Measurements from ENCODE around the gene ARFGAP1.
"Not testable (repeated sequence)": the region's sequence is repeated elsewhere in the genome, so short reads cannot be mapped to it uniquely, and the experiment has no call there.

ARFGAP1 gene

GRCh38 chr20:63241272-63241671 lies 31.3 kb upstream of the ARFGAP1 start:
- DNase-seq = no peak

- DNase-seq = no peak
These were observed 29.9 kb upstream of the ARFGAP1 start for GRCh38 chr20:63242736-63243135.

GRCh38 chr20:63243604-63244247 lies 28.9 kb upstream of the ARFGAP1 start:
- DNase-seq = no peak

- DNase-seq = no peak
These were observed 28.1 kb upstream of the ARFGAP1 start for GRCh38 chr20:63244468-63244867.

GRCh38 chr20:63246490-63247288 lies 25.9 kb upstream of the ARFGAP1 start:
- DNase-seq = no peak

- DNase-seq = no peak
These were observed 24.9 kb upstream of the ARFGAP1 start for GRCh38 chr20:63247671-63248228.

- DNase-seq = no peak
These were observed 23.6 kb upstream of the ARFGAP1 start for GRCh38 chr20:63248835-63249591.

GRCh38 chr20:63249891-63250290 lies 22.7 kb upstream of the ARFGAP1 start:
- no peak for DNase-seq

GRCh38 chr20:63251350-63251749 lies 21.3 kb upstream of the ARFGAP1 start:
- DNase-seq = not testable (repeated sequence)

- DNase-seq = no peak
These were observed 20.3 kb upstream of the ARFGAP1 start for GRCh38 chr20:63252284-63252711.

GRCh38 chr20:63253065-63253437 lies 19.6 kb upstream of the ARFGAP1 start:
- DNase-seq = no peak

GRCh38 chr20:63253438-63254231 lies 19.0 kb upstream of the ARFGAP1 start:
- DNase-seq = no peak

- DNase-seq = no peak
These were observed 18.4 kb upstream of the ARFGAP1 start, which contains the start of gene NKAIN4 for GRCh38 chr20:63254232-63254605. TSS of gene NKAIN4 (minus strand) at chr20:63254463. CDS start at chr20:63254450, 13 bp downstream.

- no peak for DNase-seq
These were observed 17.8 kb upstream of the ARFGAP1 start for GRCh38 chr20:63254606-63255384.

- DNase-seq = no peak
These were observed 16.5 kb upstream of the ARFGAP1 start for GRCh38 chr20:63255931-63256704.

- DNase-seq = no peak
These were observed 15.7 kb upstream of the ARFGAP1 start for GRCh38 chr20:63256954-63257353.

GRCh38 chr20:63257629-63258028 lies 15.0 kb upstream of the ARFGAP1 start:
- DNase-seq = no peak

GRCh38 chr20:63258781-63259180 lies 13.8 kb upstream of the ARFGAP1 start:
- no peak for DNase-seq

- no peak for DNase-seq
These were observed 12.7 kb upstream of the ARFGAP1 start for GRCh38 chr20:63259734-63260460.

GRCh38 chr20:63260521-63260920 lies 12.1 kb upstream of the ARFGAP1 start:
- no peak for DNase-seq

All from activated T-cell treated with anti-CD3 and anti-CD28 coated beads, Interleukin-2, amount 50 U/mL, for 48 hours (primary cell).